Trophoblast cell (in vitro differentiated cells and primary cell): Measurements from ENCODE around the gene RECQL.

Experiments used
- DNase-seq, 2 donors: peaks; one replicate each; pipeline ENCODE4 v3.0.0-alpha.2; 2016
- H2AFZ ChIP-seq: 2 replicates; pipeline ENCODE4 v1.6.1; 2013; ENCODE audit warnings: low read length, moderate library complexity, mild to moderate bottlenecking; ENCODE audit not compliant: insufficient read depth, poor library complexity
- H2AK5ac ChIP-seq: 2 replicates; pipeline ENCODE4 v1.6.1; 2013; ENCODE audit warnings: mild to moderate bottlenecking, low read length
- H2BK120ac ChIP-seq: 2 replicates; pipeline ENCODE4 v1.6.1; 2013; ENCODE audit warnings: low read length, mild to moderate bottlenecking, moderate library complexity; ENCODE audit not compliant: insufficient read depth, poor library complexity
- H2BK12ac ChIP-seq: 2 replicates; pipeline ENCODE4 v1.6.1; 2013; ENCODE audit warnings: mild to moderate bottlenecking, low read length, moderate library complexity
- H2BK5ac ChIP-seq: 2 replicates; pipeline ENCODE4 v1.6.1; 2013; ENCODE audit warnings: low read length, low read depth, moderate library complexity, mild to moderate bottlenecking; ENCODE audit not compliant: poor library complexity
- H3K14ac ChIP-seq: 2 replicates; pipeline ENCODE4 v1.6.1; 2013; ENCODE audit warnings: mild to moderate bottlenecking, low read length
- H3K18ac ChIP-seq: 2 replicates; pipeline ENCODE4 v1.6.1; 2013; ENCODE audit warnings: mild to moderate bottlenecking, low read length
- H3K23ac ChIP-seq: 2 replicates; pipeline ENCODE4 v1.6.1; 2013; ENCODE audit warnings: low read length
- H3K27ac ChIP-seq: 2 replicates; pipeline ENCODE4 v1.5.1; 2013; ENCODE audit warnings: low read depth, mild to moderate bottlenecking, inconsistent platforms, low read length, moderate library complexity
- H3K27me3 ChIP-seq: 2 replicates; pipeline ENCODE4 v1.6.1; 2013; ENCODE audit warnings: inconsistent platforms, mild to moderate bottlenecking, low read length, moderate library complexity; ENCODE audit not compliant: insufficient read depth
- H3K36me3 ChIP-seq, 2 experiments: 1 replicate in 1 of 2; 2 replicates in 1 of 2; pipeline ENCODE4 v1.6.1; 2013; ENCODE audit warnings: low read length in 2 of 2, mild to moderate bottlenecking in 2 of 2, moderate library complexity in 1 of 2; ENCODE audit not compliant: insufficient read depth in 2 of 2, control insufficient read depth in 1 of 2
- H3K4ac ChIP-seq: 2 replicates; pipeline ENCODE4 v1.6.1; 2013; ENCODE audit warnings: low read depth, mild to moderate bottlenecking, low read length, moderate library complexity
- H3K4me1 ChIP-seq, 2 experiments: 1 replicate in 1 of 2; 2 replicates in 1 of 2; pipeline ENCODE4 v1.6.1; 2013; ENCODE audit warnings: low read length in 2 of 2, mild to moderate bottlenecking in 2 of 2, moderate library complexity in 1 of 2; ENCODE audit not compliant: insufficient read depth in 2 of 2, control insufficient read depth in 1 of 2
- H3K4me2 ChIP-seq: 2 replicates; pipeline ENCODE4 v1.6.1; 2013; ENCODE audit warnings: inconsistent platforms, mild to moderate bottlenecking, low read length, moderate library complexity
- H3K4me3 ChIP-seq: 2 replicates; pipeline ENCODE4 v1.5.1; 2013; ENCODE audit warnings: mild to moderate bottlenecking, low read depth, low read length, inconsistent platforms
- H3K79me1 ChIP-seq: one replicate; pipeline ENCODE4 v1.6.1; 2013; ENCODE audit warnings: low read length
- H3K79me2 ChIP-seq: 2 replicates; pipeline ENCODE4 v1.6.1; 2013; ENCODE audit warnings: low read length, mild to moderate bottlenecking; ENCODE audit not compliant: control insufficient read depth, insufficient read depth, poor library complexity
- H3K9ac ChIP-seq: 2 replicates; pipeline ENCODE4 v1.6.1; 2013; ENCODE audit warnings: mild to moderate bottlenecking, low read length
- H3K9me3 ChIP-seq: 2 replicates; pipeline ENCODE4 v1.6.1; 2013; ENCODE audit warnings: low read depth, mild to moderate bottlenecking, control low read depth, inconsistent platforms, low read length; ENCODE audit not compliant: insufficient read depth
- H4K12ac ChIP-seq: 2 replicates; pipeline ENCODE4 v1.6.1; 2013; ENCODE audit warnings: low read depth, mild to moderate bottlenecking, low read length, moderate library complexity
- H4K8ac ChIP-seq: 2 replicates; pipeline ENCODE4 v1.6.1; 2013; ENCODE audit warnings: low read depth, mild to moderate bottlenecking, low read length, moderate library complexity
- H4K91ac ChIP-seq: one replicate; pipeline ENCODE4 v1.6.1; 2013; ENCODE audit warnings: low read depth, mild to moderate bottlenecking, low read length, moderate library complexity
- WGBS: extraction: QIAGEN DNeasy Blood & Tissue Kit; methylation state at CpG from one replicate; pipeline ENCODE4 v1.1.7; 2013; ENCODE audit warnings: missing lambda C conversion rate; ENCODE audit not compliant: insufficient read length, insufficient coverage; ENCODE audit errors: extremely low coverage; 5-methylcytosine and 5-hydroxymethylcytosine counted together

RECQL gene

DNA sequence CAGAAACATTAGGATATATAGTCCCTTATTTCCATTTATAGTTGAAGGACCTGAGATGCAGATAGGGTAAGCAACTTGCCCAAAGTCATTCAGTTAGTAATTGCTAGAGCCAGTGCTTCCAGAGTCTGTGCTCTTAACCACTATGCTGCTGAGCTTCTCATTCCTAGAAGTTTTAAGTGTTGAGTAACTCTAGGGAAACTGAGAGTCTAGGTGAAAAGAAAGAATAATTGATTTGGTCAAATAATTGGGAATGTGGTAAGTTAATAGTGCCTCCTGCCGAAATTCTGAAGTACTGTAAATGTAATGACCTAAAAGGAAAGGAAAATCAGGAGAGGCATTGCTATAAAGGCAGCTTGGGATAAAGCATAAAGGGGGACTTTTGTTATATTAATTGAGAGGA is 49.9 kb downstream of the RECQL start:
- no peak overlapping the region for H2BK5ac ChIP-seq
- H4K8ac ChIP-seq = no peak overlapping the region
- H3K9ac ChIP-seq = no peak overlapping the region
- no peak overlapping the region for H3K27ac ChIP-seq
- no peaks in the 10 kb centered on the region for H3K79me1 ChIP-seq
- H3K79me2 ChIP-seq = no peaks in the 10 kb centered on the region
- no peaks in the 10 kb centered on the region for H3K27me3 ChIP-seq
- no peak overlapping the region for H2AK5ac ChIP-seq
- no peak overlapping the region for H2BK12ac ChIP-seq
- no peaks in the 10 kb centered on the region for H3K4me1 ChIP-seq
- no peak overlapping the region for H2BK120ac ChIP-seq
- H3K9me3 ChIP-seq = no peaks in the 10 kb centered on the region
- H3K23ac ChIP-seq = no peak overlapping the region
- no peak overlapping the region for H3K4ac ChIP-seq
- peaks cover 0 to 2% of the 10 kb centered on the region in 2 experiments for H3K36me3 ChIP-seq
- peak in 1 of 2 donors; percentile 10 for DNase-seq
- H3K4me3 ChIP-seq = no peak overlapping the region
- no peak overlapping the region for H3K18ac ChIP-seq
- WGBS = no CpG with 5 or more reads among the region's 1 CpG
- no peak overlapping the region for H4K91ac ChIP-seq
- no peak overlapping the region for H3K4me2 ChIP-seq
- no peak overlapping the region for H3K14ac ChIP-seq
- H4K12ac ChIP-seq = no peak overlapping the region
- H2AFZ ChIP-seq = no peak overlapping the region

DNA sequence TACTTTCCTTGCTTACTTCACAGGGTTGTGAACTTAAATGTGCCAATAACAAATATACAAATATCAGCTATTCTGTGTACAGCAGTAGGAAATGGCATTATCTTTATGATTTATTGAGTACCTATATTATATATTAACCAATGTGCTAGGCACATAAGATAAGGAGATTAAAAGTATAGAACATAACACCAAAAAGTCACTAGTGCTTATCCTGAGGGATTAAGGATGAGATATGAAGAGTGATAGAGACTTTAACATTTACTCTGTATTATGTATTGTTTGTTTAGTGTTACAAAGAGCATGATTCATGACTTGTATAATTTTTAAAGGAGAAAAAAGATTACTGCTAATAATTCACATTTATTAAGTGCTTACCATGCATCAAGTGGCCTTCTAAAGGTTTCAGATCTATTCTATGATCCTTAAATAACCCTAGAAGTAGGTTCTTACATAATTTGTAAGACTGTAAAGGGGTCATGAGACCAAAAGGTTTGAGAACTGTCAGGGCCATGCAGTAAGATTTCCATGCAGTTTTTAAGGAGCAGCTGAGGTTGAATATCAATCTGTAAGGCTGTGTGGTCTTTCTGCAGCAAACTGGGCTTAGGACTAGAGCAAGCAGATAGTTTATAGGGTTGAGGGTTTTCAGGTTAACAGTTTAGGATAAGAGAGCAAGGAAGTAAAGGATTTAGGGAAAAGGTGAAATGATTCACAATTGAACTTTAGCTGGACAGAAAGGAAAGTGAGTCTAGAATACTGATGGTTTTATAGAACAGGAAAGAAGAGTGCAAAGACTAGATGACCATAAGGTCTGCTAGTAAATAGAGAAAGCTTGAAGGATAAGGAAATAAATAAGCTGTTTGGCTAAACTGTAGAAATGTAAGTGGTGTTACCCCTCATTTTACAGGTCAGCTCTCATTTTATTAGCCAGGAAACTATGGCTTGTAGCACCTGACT is 57.0 kb downstream of the RECQL start:
- Histone ChIP-seq H3K27ac (no peak overlapping the region), H3K79me1 (no peaks in the 10 kb centered on the region), H2AK5ac (no peak overlapping the region), H2BK5ac (no peak overlapping the region), H3K36me3 (peaks cover 0 to 3% of the 10 kb centered on the region in 2 experiments), H3K27me3 (no peaks in the 10 kb centered on the region), H2BK120ac (no peak overlapping the region), H3K9ac (no peak overlapping the region), H4K12ac (no peak overlapping the region), H3K4me2 (no peak overlapping the region), H3K4me1 (no peaks in the 10 kb centered on the region), H4K91ac (no peak overlapping the region), H3K9me3 (peaks cover 1% of the 10 kb centered on the region), H2AFZ (no peak overlapping the region), H3K18ac (no peak overlapping the region), H4K8ac (no peak overlapping the region), H3K4ac (no peak overlapping the region), H2BK12ac (no peak overlapping the region), H3K23ac (no peak overlapping the region), H3K79me2 (no peaks in the 10 kb centered on the region), H3K4me3 (no peak overlapping the region), H3K14ac (no peak overlapping the region)
- DNase-seq = no peak

- no peak overlapping the region for H3K23ac ChIP-seq
- no peak overlapping the region for H2AK5ac ChIP-seq
- H3K9ac ChIP-seq = no peak overlapping the region
- H3K4ac ChIP-seq = no peak overlapping the region
- peaks cover 1% of the 10 kb centered on the region for H3K9me3 ChIP-seq
- peaks cover 5% of the 10 kb centered on the region for H3K79me2 ChIP-seq
- H2BK5ac ChIP-seq = no peak overlapping the region
- H4K91ac ChIP-seq = no peak overlapping the region
- H3K27me3 ChIP-seq = no peaks in the 10 kb centered on the region
- no peak overlapping the region for H3K14ac ChIP-seq
- no peaks in the 10 kb centered on the region for H3K4me1 ChIP-seq
- no peak overlapping the region for H4K8ac ChIP-seq
- no peak overlapping the region for H3K4me2 ChIP-seq
- no peak overlapping the region for H3K27ac ChIP-seq
- H3K4me3 ChIP-seq = no peak overlapping the region
- DNase-seq = no peak
- H2BK120ac ChIP-seq = no peak overlapping the region
- H4K12ac ChIP-seq = no peak overlapping the region
- H2BK12ac ChIP-seq = no peak overlapping the region
- H3K36me3 ChIP-seq = no peaks in the 10 kb centered on the region
- no peak overlapping the region for H2AFZ ChIP-seq
- peaks cover 9% of the 10 kb centered on the region for H3K79me1 ChIP-seq
- WGBS = no CpG with 5 or more reads among the region's 3 CpGs
- no peak overlapping the region for H3K18ac ChIP-seq
Measured at GRCh38 chr12:21439347-21439746, 62.1 kb downstream of the RECQL start.

- no peak overlapping the region for H4K12ac ChIP-seq
- peak overlapping the region; percentile 21 for H3K4me2 ChIP-seq
- no peak overlapping the region for H2BK120ac ChIP-seq
- DNase-seq = peak in 1 of 2 donors; percentile 4
- H2BK12ac ChIP-seq = no peak overlapping the region
- no CpG with 5 or more reads among the region's 5 CpGs for WGBS
- H4K91ac ChIP-seq = no peak overlapping the region
- H4K8ac ChIP-seq = no peak overlapping the region
- no peak overlapping the region for H3K23ac ChIP-seq
- H3K27ac ChIP-seq = no peak overlapping the region
- no peak overlapping the region for H3K14ac ChIP-seq
- H2AFZ ChIP-seq = no peak overlapping the region
- no peak overlapping the region for H3K4ac ChIP-seq
- no peak overlapping the region for H3K4me3 ChIP-seq
- H3K79me1 ChIP-seq = peaks cover 9% of the 10 kb centered on the region
- no peak overlapping the region for H2AK5ac ChIP-seq
- H3K36me3 ChIP-seq = no peaks in the 10 kb centered on the region
- no peaks in the 10 kb centered on the region for H3K27me3 ChIP-seq
- H2BK5ac ChIP-seq = no peak overlapping the region
- no peak overlapping the region for H3K9ac ChIP-seq
- H3K18ac ChIP-seq = no peak overlapping the region
- H3K79me2 ChIP-seq = peaks cover 5% of the 10 kb centered on the region
- H3K4me1 ChIP-seq = no peaks in the 10 kb centered on the region
- H3K9me3 ChIP-seq = peaks cover 1% of the 10 kb centered on the region
Measured at GRCh38 chr12:21438643-21439042, 62.8 kb downstream of the RECQL start.
